Mammary epithelial cell (primary cell): ENCODE measurements around the gene KIF26A.

ENCODE experiments used
- CTCF ChIP-seq, 2 donors: IDR thresholded peaks in 1 of 2; conservative IDR thresholded peaks in 1 of 2; 2 replicates each; pipeline ENCODE4 v1.5.1; 2011 to 2012; ENCODE audit warnings: inconsistent platforms in 2 of 2, low read length in 2 of 2, mild to moderate bottlenecking in 2 of 2, control low read depth in 1 of 2, low read depth in 1 of 2; ENCODE audit not compliant: insufficient read depth in 1 of 2; ENCODE audit errors: extremely low read depth in 1 of 2
- EZH2 ChIP-seq: IDR thresholded peaks from 2 replicates; pipeline ENCODE4 v1.6.1; 2012; ENCODE audit warnings: low read length, inconsistent platforms, borderline replicate concordance

GRCh38 chr14:104130974-104131651 lies 7.3 kb upstream of the KIF26A start:
- TF ChIP-seq CTCF (conservative IDR thresholded peaks at IDR 0.05 in 1 of 2, IDR thresholded peaks at IDR 0.05 in 1 of 2; ENCODE audit: extremely low read depth in 1 of 2, insufficient read depth in 1 of 2, low read depth in 1 of 2, low read length in 2 of 2) = peak; percentile 71 to 83
- no peak for TF ChIP-seq EZH2
